Measurements from ENCODE around the gene ACO2. TPM values are rescaled to one million over a fixed set of nuclear protein-coding genes. Genes with fewer than 3 reads are reported as not detected.
A peak's percentile ranks its signal among the peaks of the same experiment; 100 is the strongest.

ACO2 gene
- total RNA-seq, 1 experiment from 2014 or later: 127 TPM

- Histone ChIP-seq H3K27me3 (replicated peaks; ENCODE audit: insufficient read depth, low read depth, low read length, poor library complexity) (no peaks in the 10 kb centered on the region), H3K4me3 (ENCODE audit: low read depth, low read length, poor library complexity, severe bottlenecking) (peak overlapping the region; percentile 98), H3K9me3 (ENCODE audit: low read depth, low read length, poor library complexity, severe bottlenecking) (no peaks in the 10 kb centered on the region), H3K4me1 (ENCODE audit: insufficient read depth, low read length, poor library complexity, severe bottlenecking) (peaks cover 8% of the 10 kb centered on the region), H3K27ac (ENCODE audit: low read depth, low read length, poor library complexity, severe bottlenecking) (no peak overlapping the region), H3K36me3 (ENCODE audit: insufficient read depth, low read length, poor library complexity, severe bottlenecking) (peaks cover 25% of the 10 kb centered on the region)
- TF ChIP-seq EZH2 (IDR thresholded peaks at IDR 0.05; ENCODE audit: borderline replicate concordance, low read depth, low read length, poor library complexity, severe bottlenecking): no peak
- TF ChIP-seq CTCF (conservative IDR thresholded peaks at IDR 0.05; ENCODE audit: low read depth, low read length): no peak
- CTCF ChIA-PET: interaction anchor here (0.6 kb wide), 1 partner anchor 222 kb away, joined by 3 read pairs; no protein-coding TSS in a partner anchor
- intact Hi-C loops (cut with micrococcal nuclease; ENCODE audit: unreplicated experiment): loop anchor here (5.0 kb wide), 1 partner anchor 55 kb away; no protein-coding TSS in a partner anchor
- no peak for DNase-seq (ENCODE audit: low spot score)
- POLR2A ChIA-PET (ENCODE audit: low non-redundant PET): no interaction called here
- no TSS peak for BruUV-seq (replicated peaks)
These were observed 73.3 kb downstream of the ACO2 start for GRCh38 chr22:41542224-41542623.

GRCh38 chr22:41543854-41544670 is 75.1 kb downstream of the ACO2 start, which contains the start of gene POLR3H:
TSS of gene POLR3H (minus strand) at chr22:41544470. CDS start at chr22:41544101, 369 bp downstream.
- Histone ChIP-seq H3K4me1 (ENCODE audit: insufficient read depth, low read length, poor library complexity, severe bottlenecking) (peaks cover 8% of the 10 kb centered on the region), H3K9me3 (ENCODE audit: low read depth, low read length, poor library complexity, severe bottlenecking) (no peaks in the 10 kb centered on the region), H3K27ac (ENCODE audit: low read depth, low read length, poor library complexity, severe bottlenecking) (peak within 1 kb of the TSS; percentile 96), H3K4me3 (ENCODE audit: low read depth, low read length, poor library complexity, severe bottlenecking) (peak within 1 kb of the TSS; percentile 98), H3K36me3 (ENCODE audit: insufficient read depth, low read length, poor library complexity, severe bottlenecking) (peaks cover 16% of the 10 kb centered on the region), H3K27me3 (replicated peaks; ENCODE audit: insufficient read depth, low read depth, low read length, poor library complexity) (no peaks in the 10 kb centered on the region)
- TSS peak; percentile 50 for BruUV-seq (replicated peaks)
- ChIA-PET CTCF (interaction anchor here (0.5 to 1.1 kb wide), 4 partner anchors 46 to 144 kb away, joined by 3 to 5 read pairs (median 4); partner anchors contain the start of genes PMM1 and XRCC6), POLR2A (ENCODE audit: low non-redundant PET) (interaction anchor here (0.7 kb wide), 1 partner anchor 496 kb away, joined by 3 read pairs; no protein-coding TSS in a partner anchor)
- intact Hi-C loops (cut with micrococcal nuclease; ENCODE audit: unreplicated experiment): loop anchor here (5.0 kb wide), 1 partner anchor 53 kb away; no protein-coding TSS in a partner anchor
- TF ChIP-seq EZH2 (IDR thresholded peaks at IDR 0.05; ENCODE audit: borderline replicate concordance, low read depth, low read length, poor library complexity, severe bottlenecking) (no peak), CTCF (conservative IDR thresholded peaks at IDR 0.05; ENCODE audit: low read depth, low read length) (peak; percentile 73)
- peak; percentile 99 for DNase-seq (ENCODE audit: low spot score)

GRCh38 chr22:41544671-41545476 is 76.0 kb downstream of the ACO2 start:
- Histone ChIP-seq H3K4me1 (ENCODE audit: insufficient read depth, low read length, poor library complexity, severe bottlenecking) (peaks cover 8% of the 10 kb centered on the region), H3K36me3 (ENCODE audit: insufficient read depth, low read length, poor library complexity, severe bottlenecking) (peaks cover 8% of the 10 kb centered on the region), H3K27ac (ENCODE audit: low read depth, low read length, poor library complexity, severe bottlenecking) (peak overlapping the region; percentile 57), H3K4me3 (ENCODE audit: low read depth, low read length, poor library complexity, severe bottlenecking) (peak overlapping the region; percentile 98), H3K9me3 (ENCODE audit: low read depth, low read length, poor library complexity, severe bottlenecking) (no peaks in the 10 kb centered on the region), H3K27me3 (replicated peaks; ENCODE audit: insufficient read depth, low read depth, low read length, poor library complexity) (no peaks in the 10 kb centered on the region)
- intact Hi-C loops (cut with micrococcal nuclease; ENCODE audit: unreplicated experiment): loop anchor here (5.0 kb wide), 1 partner anchor 52 kb away; no protein-coding TSS in a partner anchor
- TF ChIP-seq CTCF (conservative IDR thresholded peaks at IDR 0.05; ENCODE audit: low read depth, low read length) (no peak), EZH2 (IDR thresholded peaks at IDR 0.05; ENCODE audit: borderline replicate concordance, low read depth, low read length, poor library complexity, severe bottlenecking) (no peak)
- ChIA-PET CTCF (no interaction called here), POLR2A (ENCODE audit: low non-redundant PET) (no interaction called here)
- BruUV-seq (replicated peaks): no TSS peak
- no peak for DNase-seq (ENCODE audit: low spot score)
